Testis (tissue), 3 donors: Measurements from ENCODE around the gene BMP5. TPM values are rescaled to one million over a fixed set of nuclear protein-coding genes. Genes with fewer than 3 reads are reported as not detected.

Source experiments
- DNase-seq: peaks from one replicate; pipeline ENCODE4 v3.0.0-alpha.2; 2019
- H3K27ac ChIP-seq, 2 donors: fragments of 200-600 bp; sonication (generic); one replicate each; pipeline ENCODE4 v1.5.1; 2019
- H3K27me3 ChIP-seq: fragments of 200-600 bp; sonication (generic); one replicate; pipeline ENCODE4 v1.5.1; 2019
- H3K36me3 ChIP-seq: fragments of 200-600 bp; sonication (generic); one replicate; pipeline ENCODE4 v1.5.1; 2017; ENCODE audit warnings: low read depth; ENCODE audit errors: missing control alignments
- H3K4me1 ChIP-seq: fragments of 200-600 bp; sonication (generic); one replicate; pipeline ENCODE4 v1.5.1; 2019
- H3K4me3 ChIP-seq, 2 donors: fragments of 200-600 bp; sonication (generic); one replicate each; pipeline ENCODE4 v1.5.1; 2017 to 2019
- H3K9me3 ChIP-seq: fragments of 200-600 bp; sonication (generic); one replicate; pipeline ENCODE4 v1.5.1; 2017
- POLR2A ChIP-seq: fragments of 450-650 bp; IDR thresholded peaks from one replicate; pipeline ENCODE4 v1.6.1; 2017; ENCODE audit warnings: antibody characterized with exemption, mild to moderate bottlenecking, moderate library complexity
- WGBS, 2 donors: methylation state at CpG; one replicate each; pipeline ENCODE4 v1.1.5; 2018; 5-methylcytosine and 5-hydroxymethylcytosine counted together
- intact Hi-C: fragments of 100-400 bp; cut with DNase I; formaldehyde crosslinking; loops from one replicate; pipeline ENCODE4 v1.15.1; 2023; ENCODE audit warnings: low total_unique reads
- polyA plus RNA-seq: library from polyadenylated mRNA; stranded (reverse); fragments of 350-450 nt; fragmentation: Illumina TruSeq; extraction: RNeasy Lipid Tissue Mini Kit (QIAGEN cat#74804); gene quantifications from one replicate; pipeline ENCODE4 v1.2.3, GENCODE V29; 2014; ENCODE audit warnings: low read depth, low replicate concordance; ENCODE audit not compliant: insufficient read depth
- total RNA-seq, 2 donors: library from RNA; depleted of rRNA; stranded (reverse); fragments of >200 nt; gene quantifications; one replicate each; pipeline ENCODE4 v1.2.3, GENCODE V29; 2016
- TF ChIP-seq, protein P1 (sequence below), 3 experiments: fragments of 450-650 bp in 2 of 3; fragments of 200-600 bp in 1 of 3; sonication (generic) in 1 of 3; IDR thresholded peaks; one replicate each; pipeline ENCODE4 v1.5.1; 2016 to 2019; ENCODE audit warnings: antibody characterized with exemption in 3 of 3, mild to moderate bottlenecking in 2 of 3, moderate library complexity in 1 of 3

Gene BMP5
- total and polyA plus RNA-seq, 3 donors from 2014 or later, result 0.06 to 0.12 TPM; not detected in 1

DNA sequence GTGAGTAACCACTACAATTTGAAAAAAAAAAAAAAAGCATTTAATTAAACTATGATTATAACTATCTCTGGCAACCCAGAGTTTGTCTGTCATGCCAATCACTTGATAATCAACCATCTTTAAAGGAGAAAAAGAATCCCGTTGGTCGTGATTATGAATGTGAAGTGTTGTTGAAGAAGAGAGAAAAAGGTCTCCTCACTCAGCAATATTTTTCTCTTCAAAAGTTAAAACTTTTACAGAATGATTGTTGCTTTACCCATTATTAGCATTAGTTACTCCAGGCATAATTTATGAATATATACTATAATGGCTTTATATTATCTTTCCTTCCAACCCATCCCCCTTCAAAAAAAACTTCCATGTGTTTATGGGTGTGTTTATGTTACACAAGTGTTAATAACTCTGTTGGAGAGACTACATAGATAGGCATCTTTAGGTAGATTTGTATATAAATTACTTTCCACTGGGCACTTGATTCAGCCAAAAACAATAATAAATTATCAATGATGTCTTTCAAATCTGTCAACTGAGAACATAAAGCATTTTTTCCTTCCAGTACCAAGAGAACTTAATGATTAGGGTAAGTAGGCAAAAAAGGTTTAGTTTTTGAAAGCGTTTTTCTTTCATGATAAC lies 5.1 kb downstream of the BMP5 start:
- Histone ChIP-seq H3K36me3 (no peaks in the 10 kb centered on the region), H3K9me3 (no peaks in the 10 kb centered on the region), H3K4me3 (no peak overlapping the region), H3K27ac (no peak overlapping the region), H3K27me3 (no peaks in the 10 kb centered on the region), H3K4me1 (no peaks in the 10 kb centered on the region)
- intact Hi-C loops, result no loop called here
- WGBS, 2 donors, result 88 to 95% methylated on average over 3 of the region's 3 CpGs
- TF ChIP-seq POLR2A, result no peak
- TF ChIP-seq, protein P1, sequence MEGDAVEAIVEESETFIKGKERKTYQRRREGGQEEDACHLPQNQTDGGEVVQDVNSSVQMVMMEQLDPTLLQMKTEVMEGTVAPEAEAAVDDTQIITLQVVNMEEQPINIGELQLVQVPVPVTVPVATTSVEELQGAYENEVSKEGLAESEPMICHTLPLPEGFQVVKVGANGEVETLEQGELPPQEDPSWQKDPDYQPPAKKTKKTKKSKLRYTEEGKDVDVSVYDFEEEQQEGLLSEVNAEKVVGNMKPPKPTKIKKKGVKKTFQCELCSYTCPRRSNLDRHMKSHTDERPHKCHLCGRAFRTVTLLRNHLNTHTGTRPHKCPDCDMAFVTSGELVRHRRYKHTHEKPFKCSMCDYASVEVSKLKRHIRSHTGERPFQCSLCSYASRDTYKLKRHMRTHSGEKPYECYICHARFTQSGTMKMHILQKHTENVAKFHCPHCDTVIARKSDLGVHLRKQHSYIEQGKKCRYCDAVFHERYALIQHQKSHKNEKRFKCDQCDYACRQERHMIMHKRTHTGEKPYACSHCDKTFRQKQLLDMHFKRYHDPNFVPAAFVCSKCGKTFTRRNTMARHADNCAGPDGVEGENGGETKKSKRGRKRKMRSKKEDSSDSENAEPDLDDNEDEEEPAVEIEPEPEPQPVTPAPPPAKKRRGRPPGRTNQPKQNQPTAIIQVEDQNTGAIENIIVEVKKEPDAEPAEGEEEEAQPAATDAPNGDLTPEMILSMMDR (IDR thresholded peaks at IDR 0.05), result no peak
- no peak for DNase-seq

DNA sequence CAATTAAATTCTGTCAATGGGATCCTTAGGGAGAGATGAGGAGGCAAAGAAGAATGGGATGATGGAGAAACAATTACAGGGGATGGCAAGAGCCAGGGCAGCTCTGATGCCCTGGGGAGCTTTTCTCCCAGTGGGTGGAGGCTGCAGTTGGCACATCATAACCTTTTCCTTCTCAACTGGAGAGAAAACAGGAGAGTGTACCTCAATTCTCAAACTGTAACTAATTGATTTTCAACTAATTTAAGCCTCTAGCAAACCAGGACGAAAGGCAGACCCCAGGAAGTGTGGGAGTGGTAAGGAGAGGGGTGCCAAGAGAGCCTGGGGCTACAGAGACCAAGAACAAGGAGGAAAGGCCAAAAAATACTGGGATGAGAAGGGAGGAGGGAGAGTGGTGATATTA lies 5.7 kb downstream of the BMP5 start:
- Histone ChIP-seq H3K4me1 (no peaks in the 10 kb centered on the region), H3K27me3 (no peaks in the 10 kb centered on the region), H3K36me3 (no peaks in the 10 kb centered on the region), H3K27ac (no peak overlapping the region), H3K4me3 (no peak overlapping the region), H3K9me3 (no peaks in the 10 kb centered on the region)
- TF ChIP-seq POLR2A, result no peak
- TF ChIP-seq, protein P1 (IDR thresholded peaks at IDR 0.05), result no peak
- intact Hi-C loops, result no loop called here
- DNase-seq, result no peak
- 72 to 74% methylated on average over 1 of the region's 1 CpG for WGBS, 2 donors

DNA sequence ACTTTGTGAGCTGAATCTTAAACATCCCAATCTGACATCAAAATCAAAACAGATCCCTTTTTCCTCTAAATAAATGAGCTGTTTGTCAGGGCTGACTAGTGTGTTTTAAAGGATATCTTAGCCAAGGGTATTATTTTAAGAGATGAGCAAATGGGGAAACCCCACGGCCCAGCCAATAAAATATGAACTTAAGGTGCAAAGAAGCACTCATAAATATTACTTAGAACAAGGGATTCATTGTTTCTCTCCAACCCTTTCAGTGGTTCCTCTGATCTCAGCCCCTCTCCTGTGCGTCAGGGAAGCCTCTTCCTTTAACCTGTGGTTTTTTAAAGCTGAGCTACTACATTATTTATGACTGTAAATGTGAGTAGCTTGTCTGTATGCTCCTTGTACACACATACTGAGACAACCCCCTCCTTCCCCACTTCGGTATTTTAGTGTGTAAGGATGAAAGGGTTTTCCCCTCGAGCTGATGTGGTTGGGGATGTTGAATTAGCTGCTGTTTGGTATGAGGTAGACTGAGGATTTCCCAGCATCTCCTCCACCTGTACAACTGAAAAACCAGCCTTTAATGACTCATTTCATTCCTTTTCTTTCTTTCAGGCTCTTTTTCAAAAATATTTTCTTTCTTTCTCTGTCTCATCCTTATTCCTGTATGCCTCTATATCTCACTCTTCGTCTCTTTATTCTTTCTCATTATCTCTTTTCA lies 6.5 kb downstream of the BMP5 start:
- no peaks in the 10 kb centered on the region for H3K36me3 ChIP-seq
- no peaks in the 10 kb centered on the region for H3K4me1 ChIP-seq
- WGBS, 2 donors, result 53 to 71% methylated on average over 5 of the region's 5 CpGs
- TF ChIP-seq, protein P1 (IDR thresholded peaks at IDR 0.05), result no peak
- no peak for TF ChIP-seq POLR2A
- no peak overlapping the region for H3K4me3 ChIP-seq
- intact Hi-C loops, result no loop called here
- no peak overlapping the region for H3K27ac ChIP-seq
- no peaks in the 10 kb centered on the region for H3K27me3 ChIP-seq
- DNase-seq, result no peak
- no peaks in the 10 kb centered on the region for H3K9me3 ChIP-seq

DNA sequence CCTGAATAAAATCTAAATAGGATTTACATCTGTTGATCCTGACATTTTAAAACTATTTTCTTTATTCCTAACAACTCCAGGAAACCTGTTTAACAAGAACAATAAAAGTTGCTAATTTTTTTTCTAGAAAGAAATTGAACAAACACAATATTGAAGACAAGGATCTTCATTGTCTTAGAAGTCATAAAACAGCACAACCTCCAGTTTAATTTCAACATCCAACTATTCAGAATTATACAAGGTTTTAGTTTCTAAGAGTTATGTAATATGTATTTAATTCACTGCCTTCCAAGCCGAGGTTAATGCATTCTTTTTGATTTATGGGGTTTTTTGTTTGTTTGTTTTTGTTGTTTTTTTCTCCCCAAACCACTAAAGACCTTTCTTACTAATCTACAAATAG lies 7.2 kb downstream of the BMP5 start:
- 54 to 57% methylated on average over 1 of the region's 1 CpG for WGBS, 2 donors
- Histone ChIP-seq H3K27me3 (no peaks in the 10 kb centered on the region), H3K9me3 (no peaks in the 10 kb centered on the region), H3K4me1 (no peaks in the 10 kb centered on the region), H3K4me3 (no peak overlapping the region), H3K36me3 (no peaks in the 10 kb centered on the region), H3K27ac (no peak overlapping the region)
- intact Hi-C loops, result no loop called here
- TF ChIP-seq POLR2A, result no peak
- TF ChIP-seq, protein P1 (IDR thresholded peaks at IDR 0.05), result no peak
- DNase-seq, result no peak

DNA sequence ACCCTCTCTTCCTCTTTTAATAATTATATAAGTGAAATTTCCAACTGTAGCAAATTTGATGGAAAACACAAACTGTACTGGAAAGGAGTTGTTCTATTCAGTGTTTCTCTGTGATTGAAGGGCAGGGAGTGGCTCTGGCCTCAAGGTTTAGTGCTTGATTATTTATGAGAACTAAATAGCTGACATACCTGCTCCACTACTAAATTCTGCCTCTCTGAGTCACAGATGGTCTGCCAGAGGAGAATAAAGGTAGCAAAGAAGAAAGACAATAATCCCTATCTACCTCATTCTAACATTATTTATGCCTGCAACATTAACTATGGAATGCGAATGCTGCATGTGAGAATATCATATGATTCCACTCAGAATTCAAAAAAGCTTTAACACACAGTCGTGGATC lies 9.3 kb downstream of the BMP5 start:
- intact Hi-C loops, result no loop called here
- H3K27ac ChIP-seq, result no peak overlapping the region
- no peaks in the 10 kb centered on the region for H3K36me3 ChIP-seq
- no peak for TF ChIP-seq POLR2A
- TF ChIP-seq, protein P1 (IDR thresholded peaks at IDR 0.05), result no peak
- H3K4me3 ChIP-seq, result no peak overlapping the region
- H3K27me3 ChIP-seq, result no peaks in the 10 kb centered on the region
- no peak for DNase-seq
- 90% methylated on average over 2 of the region's 2 CpGs for WGBS, 2 donors
- H3K9me3 ChIP-seq, result no peaks in the 10 kb centered on the region
- H3K4me1 ChIP-seq, result no peaks in the 10 kb centered on the region
